GM12878 (cell line): Measurements from ENCODE around the gene KERA. TPM values are rescaled to one million over a fixed set of nuclear protein-coding genes. Genes with fewer than 3 reads are reported as not detected.

ENCODE experiments used
- ATAC-seq: fragments of 200-7000 bp; cut with Tn5 transposase; 3 replicates; pipeline ENCODE4 v1.9.1; 2020; ENCODE audit warnings: mild to moderate bottlenecking, moderate library complexity
- BruUV-seq: library from RNA; stranded (reverse); fragments of 400-500 nt; replicated peaks from 2 replicates; lab custom pipeline; 2021; lab: Mats Ljungman, UMichigan
- CTCF ChIA-PET: fragments of 300-600 bp; sonication (Branson Sonifier 250); formaldehyde crosslinking; extraction: SDS; loops from one replicate; lab custom pipeline; 2021; ENCODE audit warnings: inconsistent platforms; lab: Yijun Ruan, JAX
- POLR2A ChIA-PET: fragments of 350-600 bp; formaldehyde crosslinking; extraction: SDS; loops from one replicate; lab custom pipeline; 2021; ENCODE audit warnings: inconsistent platforms; lab: Charles Lee
- RAD21 ChIA-PET: fragments of 300-600 bp; sonication (Branson Sonifier 250); formaldehyde crosslinking; loops from one replicate; lab custom pipeline; 2023; ENCODE audit warnings: antibody characterized with exemption; ENCODE audit not compliant: unreplicated experiment; lab: Charles Lee
- SMC1A ChIA-PET: fragments of 300-600 bp; sonication (Branson Sonifier 250); formaldehyde crosslinking; loops from one replicate; lab custom pipeline; 2023; ENCODE audit not compliant: unreplicated experiment, uncharacterized antibody; lab: Charles Lee
- DNase-seq: peaks from one replicate; pipeline ENCODE4 v3.0.0-alpha.2; 2011; ENCODE audit warnings: low read depth, low spot score
- FAIRE-seq: peaks from 3 replicates; lab custom pipeline; 2011; peaks lifted over from hg19 to GRCh38; lab: Jason Lieb, UNC
- H2AFZ ChIP-seq: 2 replicates; pipeline ENCODE4 v1.6.0; 2011; ENCODE audit warnings: low read depth, low read length, control low read depth; ENCODE audit not compliant: control insufficient read depth
- H3K27ac ChIP-seq: 2 replicates; pipeline ENCODE4 v1.5.1; 2011; ENCODE audit warnings: control low read depth; ENCODE audit not compliant: control insufficient read depth, insufficient read depth
- H3K27me3 ChIP-seq, 2 experiments: replicated peaks in 1 of 2; 2 replicates each; pipeline versions ENCODE4 v1.6.0 to v1.6.1; 2011; ENCODE audit warnings: low read length in 1 of 2; ENCODE audit not compliant: control insufficient read depth in 2 of 2, insufficient read depth in 2 of 2
- H3K36me3 ChIP-seq, 2 experiments: 2 replicates each; pipeline ENCODE4 v1.5.1; 2011; ENCODE audit warnings: low read length in 1 of 2; ENCODE audit not compliant: control insufficient read depth in 2 of 2, insufficient read depth in 2 of 2
- H3K4me1 ChIP-seq: 2 replicates; pipeline ENCODE4 v1.6.1; 2011; ENCODE audit warnings: mild to moderate bottlenecking, low read length, moderate library complexity, mixed read lengths; ENCODE audit not compliant: control insufficient read depth, insufficient read depth
- H3K4me2 ChIP-seq: 2 replicates; pipeline ENCODE4 v1.6.0; 2011; ENCODE audit warnings: control low read depth; ENCODE audit not compliant: control insufficient read depth, insufficient read depth
- H3K4me3 ChIP-seq: fragments of 200-600 bp; sonication (generic); 2 replicates; pipeline ENCODE4 v1.5.1; 2016
- H3K79me2 ChIP-seq: 2 replicates; pipeline ENCODE4 v1.6.0; 2011; ENCODE audit warnings: low read length; ENCODE audit not compliant: control insufficient read depth, insufficient read depth
- H3K9ac ChIP-seq: 2 replicates; pipeline ENCODE4 v1.8.0; 2011; ENCODE audit warnings: low read length, control low read depth, mixed read lengths; ENCODE audit not compliant: control insufficient read depth, insufficient read depth
- H3K9me3 ChIP-seq: replicated peaks from 3 replicates; pipeline ENCODE4 v1.5.1; 2011; ENCODE audit warnings: mild to moderate bottlenecking, low read length; ENCODE audit not compliant: control insufficient read depth, insufficient read depth
- H4K20me1 ChIP-seq: 2 replicates; pipeline ENCODE4 v1.6.0; 2011; ENCODE audit not compliant: control insufficient read depth, insufficient read depth
- CBX3 ChIP-seq: fragments of 200-600 bp; sonication (generic); IDR thresholded peaks from 2 replicates; pipeline ENCODE4 v1.6.1; 2016; ENCODE audit warnings: low read depth, borderline replicate concordance
- EGR1 ChIP-seq, 2 experiments: IDR thresholded peaks; 1 replicate in 1 of 2; 2 replicates in 1 of 2; pipeline ENCODE4 v1.6.1; 2011 to 2012; ENCODE audit warnings: low read depth in 2 of 2, low read length in 2 of 2, borderline replicate concordance in 1 of 2, mild to moderate bottlenecking in 1 of 2, moderate library complexity in 1 of 2
- IKZF1 ChIP-seq: fragments of 450-650 bp; conservative IDR thresholded peaks from 2 replicates; pipeline ENCODE4 v1.6.1; 2017; ENCODE audit warnings: antibody characterized with exemption, mild to moderate bottlenecking
- JUNB ChIP-seq: IDR thresholded peaks from 2 replicates; pipeline ENCODE4 v1.6.1; 2016; ENCODE audit warnings: antibody characterized with exemption, mild to moderate bottlenecking
- JUND ChIP-seq: IDR thresholded peaks from 2 replicates; pipeline ENCODE4 v1.6.1; 2012; ENCODE audit warnings: low read depth, mild to moderate bottlenecking, low read length, improper control_type of control experiment, moderate library complexity
- KDM1A ChIP-seq: fragments of 200-600 bp; sonication (generic); IDR thresholded peaks from 2 replicates; pipeline ENCODE4 v1.6.1; 2016; ENCODE audit warnings: borderline replicate concordance
- MTA3 ChIP-seq: IDR thresholded peaks from 2 replicates; pipeline ENCODE4 v1.6.1; 2012; ENCODE audit warnings: low read length, inconsistent platforms, borderline replicate concordance
- NR2F1 ChIP-seq: fragments of 450-650 bp; conservative IDR thresholded peaks from 2 replicates; pipeline ENCODE4 v1.6.1; 2017; ENCODE audit warnings: mild to moderate bottlenecking
- PAX5 ChIP-seq: IDR thresholded peaks from 2 replicates; pipeline ENCODE4 v1.6.1; 2011; ENCODE audit warnings: low read depth, low read length, borderline replicate concordance
- POU2F2 ChIP-seq: IDR thresholded peaks from 3 replicates; pipeline ENCODE4 v1.6.1; 2011; ENCODE audit warnings: low read depth, mild to moderate bottlenecking, low read length, borderline replicate concordance
- SP1 ChIP-seq: IDR thresholded peaks from one replicate; pipeline ENCODE4 v1.6.1; 2011; ENCODE audit warnings: low read depth, low read length
- SUPT20H ChIP-seq: IDR thresholded peaks from 2 replicates; pipeline ENCODE4 v1.6.1; 2011; ENCODE audit warnings: low read depth, mild to moderate bottlenecking, low read length, moderate library complexity, borderline replicate concordance; ENCODE audit not compliant: control insufficient read depth
- TCF7 ChIP-seq: IDR thresholded peaks from 2 replicates; pipeline ENCODE4 v1.6.1; 2014; ENCODE audit warnings: antibody characterized with exemption, borderline replicate concordance
- ZNF217 ChIP-seq: fragments of 450-650 bp; IDR thresholded peaks from 2 replicates; pipeline ENCODE4 v1.6.1; 2017; ENCODE audit warnings: antibody characterized with exemption, mild to moderate bottlenecking
- ZNF384 ChIP-seq: IDR thresholded peaks from 2 replicates; pipeline ENCODE4 v1.6.1; 2012; ENCODE audit warnings: low read depth, mild to moderate bottlenecking, low read length, improper control_type of control experiment, borderline replicate concordance
- WGBS: methylation state at CpG from one replicate; pipeline ENCODE4 v1.1.6; 2016; ENCODE audit warnings: low lambda C conversion rate; ENCODE audit not compliant: insufficient replicate concordance, insufficient coverage; ENCODE audit errors: missing lambda C conversion rate; 5-methylcytosine and 5-hydroxymethylcytosine counted together
- in situ Hi-C: fragments of 300-500 bp; cut with MboI; formaldehyde crosslinking; loops from 9 replicates; pipeline ENCODE4 v1.14.3; 2018; ENCODE audit warnings: mixed read lengths
- intact Hi-C: fragments of 100-400 bp; cut with micrococcal nuclease; formaldehyde crosslinking; loops from one replicate; pipeline ENCODE4 v1.14.2; 2022; ENCODE audit not compliant: unreplicated experiment
- polyA plus RNA-seq, 11 experiments: library from polyadenylated mRNA; depleted of rRNA in 4 of 11; unstranded in 6 of 11; stranded (reverse) in 5 of 11; fragments of >200 nt; fragmentation: Nextera tagmentation in 4 of 11; fragmentation: Illumina TruSeq in 1 of 11; extraction: Ambion mirVana in 4 of 11; extraction: Trizol in 1 of 11; gene quantifications; 1 replicate in 1 of 11; 2 replicates in 10 of 11; pipeline versions ENCODE4 v1.2.1 to v1.2.3, GENCODE V29; 2011 to 2016; ENCODE audit warnings: inconsistent platforms in 2 of 11, missing spikeins in 2 of 11, low read depth in 1 of 11
- total RNA-seq, 4 experiments: library from RNA; depleted of rRNA in 3 of 4; stranded (reverse); fragments of >200 nt in 3 of 4; fragmentation: Illumina TruSeq in 1 of 4; extraction: Trizol in 1 of 4; gene quantifications; 2 replicates each; pipeline versions ENCODE4 v1.2.1 to v1.2.3, GENCODE V29; 2013 to 2021
- TF ChIP-seq, protein P1 (sequence below): IDR thresholded peaks from 2 replicates; pipeline ENCODE4 v1.6.1; 2012; ENCODE audit warnings: low read depth, low read length, improper control_type of control experiment
- TF ChIP-seq, protein P2 (sequence below): IDR thresholded peaks from 2 replicates; pipeline ENCODE4 v1.6.1; 2012; ENCODE audit warnings: low read depth, low read length, improper control_type of control experiment

KERA gene
- total and polyA plus RNA-seq, 10 of the 15 experiments (the other 5 are each of a cell fraction or from before 2014, with no cell fraction given) = not detected

DNA sequence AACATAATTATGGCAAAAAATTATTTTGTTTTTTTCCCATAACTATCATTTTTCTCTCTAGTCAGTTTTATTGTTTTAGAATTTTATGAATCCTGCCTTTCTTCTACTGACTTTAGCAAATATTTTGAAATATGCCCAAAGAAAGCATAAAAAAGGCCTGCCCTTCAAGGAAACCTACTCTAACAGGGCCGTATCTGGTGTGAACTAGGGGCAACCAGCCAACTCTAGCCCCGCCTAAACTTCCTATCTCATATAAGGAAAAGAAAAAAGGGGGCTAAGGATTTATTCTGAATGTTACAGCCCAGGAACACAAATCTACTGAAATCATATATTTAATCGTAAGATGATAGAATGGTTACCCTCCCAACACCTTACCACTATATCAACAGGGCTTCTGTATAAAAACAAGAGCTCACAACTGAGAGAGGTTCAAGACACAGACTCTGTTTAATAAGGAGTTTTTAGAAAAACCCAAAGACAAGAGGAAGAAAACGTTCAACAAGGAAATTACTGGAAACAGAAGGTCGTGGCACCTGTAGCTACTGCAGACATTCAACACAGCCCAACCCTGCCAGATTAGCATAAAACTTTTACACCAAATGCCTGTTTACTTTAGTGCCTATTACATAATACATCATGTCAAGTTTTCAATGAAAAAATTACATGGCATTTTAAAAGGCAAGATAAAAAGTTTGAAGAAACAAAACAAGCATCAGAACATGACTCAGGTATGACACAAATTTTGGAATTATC lies 40.1 kb downstream of the KERA start:
- no peaks in the 10 kb centered on the region; the same call in 2 of the 3 replicates for H3K9me3 ChIP-seq
- H3K4me3 ChIP-seq = no peak overlapping the region
- SMC1A ChIA-PET = no interaction called here
- no peaks in the 10 kb centered on the region for H3K27me3 ChIP-seq
- H3K4me2 ChIP-seq = no peak overlapping the region
- FAIRE-seq (no peak), DNase-seq (no peak), ATAC-seq (no peak)
- H2AFZ ChIP-seq = no peak overlapping the region
- H3K36me3 ChIP-seq = no peaks in the 10 kb centered on the region
- no peaks in the 10 kb centered on the region for H4K20me1 ChIP-seq
- H3K27ac ChIP-seq = no peak overlapping the region
- in situ Hi-C loops = no loop called here
- BruUV-seq = no TSS peak
- no peaks in the 10 kb centered on the region for H3K79me2 ChIP-seq
- RAD21 ChIA-PET = no interaction called here
- WGBS = 8% methylated on average over 5 of the region's 5 CpGs
- intact Hi-C loops = no loop called here
- no peak overlapping the region for H3K9ac ChIP-seq
- POLR2A ChIA-PET = no interaction called here
- TF ChIP-seq JUNB (no peak), POU2F2 (no peak)
- no peaks in the 10 kb centered on the region for H3K4me1 ChIP-seq
- CTCF ChIA-PET = no interaction called here

- FAIRE-seq (no peak), DNase-seq (no peak), ATAC-seq (no peak)
- intact Hi-C loops = no loop called here
- ChIA-PET POLR2A (no interaction called here), SMC1A (interaction anchor here (0.9 kb wide), 1 partner anchor 144 kb away, joined by 3 read pairs; no protein-coding TSS in a partner anchor), CTCF (no interaction called here), RAD21 (no interaction called here)
- H3K4me3 ChIP-seq = no peak overlapping the region
- no TSS peak for BruUV-seq
- no peaks in the 10 kb centered on the region for H3K36me3 ChIP-seq
- no peak overlapping the region for H3K27ac ChIP-seq
- no peak overlapping the region for H2AFZ ChIP-seq
- H4K20me1 ChIP-seq = no peaks in the 10 kb centered on the region
- no peak overlapping the region for H3K9ac ChIP-seq
- H3K4me2 ChIP-seq = no peak overlapping the region
- no peaks in the 10 kb centered on the region for H3K27me3 ChIP-seq
- H3K4me1 ChIP-seq = no peaks in the 10 kb centered on the region
- H3K79me2 ChIP-seq = no peaks in the 10 kb centered on the region
- WGBS = 38% methylated on average over 1 of the region's 1 CpG
- no peaks in the 10 kb centered on the region; the same call in 2 of the 3 replicates for H3K9me3 ChIP-seq
- in situ Hi-C loops = no loop called here
- no peak for TF ChIP-seq KDM1A
- TF ChIP-seq, protein P1, sequence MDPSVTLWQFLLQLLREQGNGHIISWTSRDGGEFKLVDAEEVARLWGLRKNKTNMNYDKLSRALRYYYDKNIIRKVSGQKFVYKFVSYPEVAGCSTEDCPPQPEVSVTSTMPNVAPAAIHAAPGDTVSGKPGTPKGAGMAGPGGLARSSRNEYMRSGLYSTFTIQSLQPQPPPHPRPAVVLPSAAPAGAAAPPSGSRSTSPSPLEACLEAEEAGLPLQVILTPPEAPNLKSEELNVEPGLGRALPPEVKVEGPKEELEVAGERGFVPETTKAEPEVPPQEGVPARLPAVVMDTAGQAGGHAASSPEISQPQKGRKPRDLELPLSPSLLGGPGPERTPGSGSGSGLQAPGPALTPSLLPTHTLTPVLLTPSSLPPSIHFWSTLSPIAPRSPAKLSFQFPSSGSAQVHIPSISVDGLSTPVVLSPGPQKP = no peak
- no peak for TF ChIP-seq MTA3
- no peak for TF ChIP-seq ZNF217
- no peak for TF ChIP-seq SUPT20H
- TF ChIP-seq NR2F1 = no peak
- TF ChIP-seq, protein P2, sequence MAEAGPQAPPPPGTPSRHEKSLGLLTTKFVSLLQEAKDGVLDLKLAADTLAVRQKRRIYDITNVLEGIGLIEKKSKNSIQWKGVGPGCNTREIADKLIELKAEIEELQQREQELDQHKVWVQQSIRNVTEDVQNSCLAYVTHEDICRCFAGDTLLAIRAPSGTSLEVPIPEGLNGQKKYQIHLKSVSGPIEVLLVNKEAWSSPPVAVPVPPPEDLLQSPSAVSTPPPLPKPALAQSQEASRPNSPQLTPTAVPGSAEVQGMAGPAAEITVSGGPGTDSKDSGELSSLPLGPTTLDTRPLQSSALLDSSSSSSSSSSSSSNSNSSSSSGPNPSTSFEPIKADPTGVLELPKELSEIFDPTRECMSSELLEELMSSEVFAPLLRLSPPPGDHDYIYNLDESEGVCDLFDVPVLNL = no peak
- no peak for TF ChIP-seq SP1
- TF ChIP-seq ZNF384 = no peak
- TF ChIP-seq CBX3 = no peak
- no peak for TF ChIP-seq TCF7
- no peak for TF ChIP-seq JUND
- TF ChIP-seq EGR1 (IDR thresholded peaks at IDR 0.05; ENCODE audit: borderline replicate concordance in 1 of 2, low read depth in 2 of 2, low read length in 2 of 2) = no peak
- TF ChIP-seq IKZF1 = no peak
- TF ChIP-seq PAX5 = no peak
Observed at GRCh38 chr12:91017043-91017442, 40.8 kb downstream of the KERA start.
